ENCODE results near the gene ZNF654. TPM values are rescaled to one million over a fixed set of nuclear protein-coding genes. Genes with fewer than 3 reads are reported as not detected.
A peak's percentile ranks its signal among the peaks of the same experiment; 100 is the strongest.
"Not testable (repeated sequence)": the region's sequence is repeated elsewhere in the genome, so short reads cannot be mapped to it uniquely, and the experiment has no call there.

Gene ZNF654
- total and polyA plus RNA-seq, 5 donors, result 3.5 to 13.8 (median 11.5) TPM

- Histone ChIP-seq H3K27me3 (ENCODE audit: control insufficient read depth, insufficient read depth) (no peaks in the 10 kb centered on the region), H3K4me3 (ENCODE audit: low read length) (no peak overlapping the region), H3K4me1 (ENCODE audit: control insufficient read depth, insufficient read depth, low read length) (no peaks in the 10 kb centered on the region), H3K9me3 (ENCODE audit: control insufficient read depth, low read length) (no peaks in the 10 kb centered on the region), H3K27ac (ENCODE audit: low read length) (no peak overlapping the region)
- WGBS, result 97% methylated on average over 2 of the region's 2 CpGs
- no peak for ATAC-seq
- no peak for DNase-seq
- intact Hi-C loops (cut with DNase I), result no loop called here
Observed at GRCh38 chr3:88166419-88166971, 107.4 kb downstream of the ZNF654 start.

- DNase-seq, result no peak
- no peaks in the 10 kb centered on the region for H3K9me3 ChIP-seq (ENCODE audit: control insufficient read depth, low read length)
- H3K27ac ChIP-seq (ENCODE audit: low read length), result no peak overlapping the region
- no peaks in the 10 kb centered on the region for H3K27me3 ChIP-seq (ENCODE audit: control insufficient read depth, insufficient read depth)
- no peak for ATAC-seq
- WGBS, result 88% methylated on average over 6 of the region's 6 CpGs
- intact Hi-C loops (cut with DNase I), result no loop called here
- no peaks in the 10 kb centered on the region for H3K4me1 ChIP-seq (ENCODE audit: control insufficient read depth, insufficient read depth, low read length)
- no peak overlapping the region for H3K4me3 ChIP-seq (ENCODE audit: low read length)
Observed at GRCh38 chr3:88167173-88167572, 108.1 kb downstream of the ZNF654 start.

GRCh38 chr3:88167704-88168103 lies 108.6 kb downstream of the ZNF654 start:
- intact Hi-C loops (cut with DNase I), result no loop called here
- H3K4me3 ChIP-seq (ENCODE audit: low read length), result no peak overlapping the region
- no peaks in the 10 kb centered on the region for H3K4me1 ChIP-seq (ENCODE audit: control insufficient read depth, insufficient read depth, low read length)
- 94% methylated on average over 2 of the region's 2 CpGs for WGBS
- DNase-seq (no peak), ATAC-seq (no peak)
- H3K27ac ChIP-seq (ENCODE audit: low read length), result no peak overlapping the region
- no peaks in the 10 kb centered on the region for H3K9me3 ChIP-seq (ENCODE audit: control insufficient read depth, low read length)
- no peaks in the 10 kb centered on the region for H3K27me3 ChIP-seq (ENCODE audit: control insufficient read depth, insufficient read depth)

DNA sequence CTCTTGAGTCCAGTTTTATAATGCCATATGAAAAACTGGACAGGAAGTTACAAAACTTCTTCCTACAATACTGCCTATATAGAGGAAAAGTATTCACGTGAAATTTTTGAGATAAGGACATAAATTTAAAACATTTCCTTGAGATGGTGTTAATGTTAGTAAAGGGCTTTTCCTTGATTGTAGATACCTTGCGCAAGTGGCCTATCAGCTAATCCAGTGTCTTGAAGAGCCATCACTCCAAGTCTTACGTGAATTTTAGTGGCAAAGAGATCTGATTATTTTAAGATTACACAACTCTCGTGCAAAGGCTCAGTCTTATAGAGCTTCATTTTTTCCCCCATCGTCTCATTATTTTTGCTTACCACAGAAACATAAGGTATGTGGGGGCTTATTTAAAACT lies 109.1 kb downstream of the ZNF654 start:
- DNase-seq (no peak), ATAC-seq (no peak)
- no peaks in the 10 kb centered on the region for H3K9me3 ChIP-seq (ENCODE audit: control insufficient read depth, low read length)
- H3K27me3 ChIP-seq (ENCODE audit: control insufficient read depth, insufficient read depth), result no peaks in the 10 kb centered on the region
- intact Hi-C loops (cut with DNase I), result no loop called here
- 77% methylated on average over 5 of the region's 5 CpGs for WGBS
- H3K27ac ChIP-seq (ENCODE audit: low read length), result no peak overlapping the region
- no peaks in the 10 kb centered on the region for H3K4me1 ChIP-seq (ENCODE audit: control insufficient read depth, insufficient read depth, low read length)
- H3K4me3 ChIP-seq (ENCODE audit: low read length), result no peak overlapping the region

DNA sequence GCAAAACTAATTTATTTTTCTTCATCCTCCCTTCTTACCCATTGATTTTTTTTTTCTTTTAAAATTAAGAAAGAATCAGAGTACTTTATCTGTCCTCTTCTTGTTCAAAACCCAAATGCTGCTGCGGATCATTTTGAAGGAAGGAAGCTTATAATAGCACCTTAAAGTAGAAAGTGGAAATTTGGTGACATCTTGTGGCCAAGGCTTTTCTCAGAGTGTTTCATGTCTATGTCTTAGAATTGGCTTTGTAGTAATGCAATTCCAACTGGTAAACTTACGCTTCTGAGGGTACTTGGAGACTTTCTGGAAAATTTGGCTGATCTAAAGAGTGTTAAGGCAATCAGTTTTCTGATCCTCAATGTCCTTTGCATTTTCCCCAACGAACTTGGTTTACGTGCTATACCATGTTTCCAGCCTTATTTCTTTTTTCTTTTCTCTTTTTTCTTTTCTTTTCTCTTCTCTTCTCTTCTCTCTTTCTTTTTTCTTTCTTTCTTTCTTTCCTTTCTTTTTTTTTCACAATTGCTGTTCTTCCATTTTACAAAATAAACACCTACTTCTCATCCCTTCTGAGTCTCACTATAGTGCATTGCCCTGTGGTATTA lies 121.4 kb downstream of the ZNF654 start:
- no peak for DNase-seq
- Histone ChIP-seq H3K4me1 (ENCODE audit: control insufficient read depth, insufficient read depth, low read length) (no peaks in the 10 kb centered on the region), H3K9me3 (ENCODE audit: control insufficient read depth, low read length) (no peaks in the 10 kb centered on the region), H3K27ac (ENCODE audit: low read length) (no peak overlapping the region), H3K27me3 (ENCODE audit: control insufficient read depth, insufficient read depth) (no peaks in the 10 kb centered on the region), H3K4me3 (ENCODE audit: low read length) (no peak overlapping the region)
- no peak for ATAC-seq
- intact Hi-C loops (cut with DNase I), result no loop called here
- 56% methylated on average over 4 of the region's 4 CpGs for WGBS

DNA sequence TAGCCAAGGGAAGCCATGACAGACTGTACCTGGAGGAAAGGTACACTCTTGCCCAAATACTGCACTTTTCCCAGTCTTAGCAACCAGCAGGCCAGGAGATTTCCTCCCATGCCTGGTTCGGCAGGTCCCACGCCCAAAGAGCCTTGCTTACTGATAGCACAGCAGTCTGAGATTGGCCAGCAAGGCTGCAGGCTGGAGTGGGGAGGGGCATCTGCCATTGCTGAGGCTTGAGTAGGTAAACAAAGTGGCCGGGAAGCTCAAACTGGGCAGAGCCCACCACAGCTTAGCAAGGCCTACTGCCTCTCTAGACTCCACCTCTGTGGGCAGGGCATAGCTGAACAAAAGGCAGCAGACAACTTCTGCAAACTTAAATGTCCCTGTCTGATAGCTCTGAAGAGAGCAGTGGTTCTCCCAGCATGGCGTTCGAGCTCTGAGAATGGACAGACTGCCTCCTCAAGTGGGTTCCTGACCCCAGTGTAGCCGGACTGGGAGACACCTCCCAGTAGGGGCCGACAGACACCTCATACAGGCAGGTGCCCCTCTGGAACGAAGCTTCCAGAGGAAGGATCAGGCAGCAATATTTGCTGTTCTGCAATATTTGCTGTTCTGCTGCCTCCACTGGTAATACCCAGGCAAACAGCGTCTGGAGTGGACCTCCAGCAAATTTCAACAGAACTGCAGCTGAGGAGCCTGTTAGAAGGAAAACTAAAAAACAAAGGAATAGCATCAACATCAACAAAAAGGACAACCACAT lies 123.3 kb downstream of the ZNF654 start:
- ATAC-seq; H3K27me3 ChIP-seq (ENCODE audit: control insufficient read depth, insufficient read depth); DNase-seq; H3K27ac ChIP-seq (ENCODE audit: low read length); H3K4me3 ChIP-seq (ENCODE audit: low read length); H3K9me3 ChIP-seq (ENCODE audit: control insufficient read depth, low read length); H3K4me1 ChIP-seq (ENCODE audit: control insufficient read depth, insufficient read depth, low read length); intact Hi-C loops (cut with DNase I): not testable (repeated sequence)
- WGBS, result 86% methylated on average over 9 of the region's 9 CpGs

DNA sequence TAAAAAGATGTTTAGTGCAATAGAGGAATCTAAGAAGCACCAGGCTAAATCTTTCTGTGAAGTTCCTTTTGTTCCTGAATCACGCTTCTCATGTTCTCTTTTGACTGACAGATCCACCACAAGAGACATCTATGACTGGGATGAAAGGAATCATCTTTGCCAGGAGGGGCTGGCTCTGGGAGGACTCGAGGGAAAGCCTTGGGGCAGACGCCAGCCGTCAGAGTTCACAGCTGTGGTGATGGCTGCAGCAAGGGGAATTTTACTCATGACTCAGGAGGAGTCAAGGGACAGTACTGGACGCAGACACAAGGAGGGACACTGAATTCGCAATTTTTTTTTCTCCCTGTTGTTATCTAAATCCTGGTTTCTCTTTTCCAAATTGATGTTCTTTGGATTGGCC lies 129.4 kb downstream of the ZNF654 start:
- WGBS, result 55% methylated on average over 6 of the region's 6 CpGs
- peak; percentile 48 to 69 for ATAC-seq
- Histone ChIP-seq H3K9me3 (ENCODE audit: control insufficient read depth, low read length) (no peaks in the 10 kb centered on the region), H3K27me3 (ENCODE audit: control insufficient read depth, insufficient read depth) (no peaks in the 10 kb centered on the region), H3K4me1 (ENCODE audit: control insufficient read depth, insufficient read depth, low read length) (no peaks in the 10 kb centered on the region), H3K27ac (ENCODE audit: low read length) (no peak overlapping the region), H3K4me3 (ENCODE audit: low read length) (no peak overlapping the region)
- DNase-seq, result peak; percentile 39 to 65 (median 55)
- intact Hi-C loops (cut with DNase I), result no loop called here

- no peak for DNase-seq
- H3K4me3 ChIP-seq (ENCODE audit: low read length), result no peak overlapping the region
- H3K4me1 ChIP-seq (ENCODE audit: control insufficient read depth, insufficient read depth, low read length), result no peaks in the 10 kb centered on the region
- ATAC-seq, result no peak
- H3K27me3 ChIP-seq (ENCODE audit: control insufficient read depth, insufficient read depth), result no peaks in the 10 kb centered on the region
- 91% methylated on average over 11 of the region's 11 CpGs for WGBS
- H3K27ac ChIP-seq (ENCODE audit: low read length), result no peak overlapping the region
- H3K9me3 ChIP-seq (ENCODE audit: control insufficient read depth, low read length), result no peaks in the 10 kb centered on the region
- intact Hi-C loops (cut with DNase I), result no loop called here
Observed at GRCh38 chr3:88189361-88189810, 130.3 kb downstream of the ZNF654 start.

DNA sequence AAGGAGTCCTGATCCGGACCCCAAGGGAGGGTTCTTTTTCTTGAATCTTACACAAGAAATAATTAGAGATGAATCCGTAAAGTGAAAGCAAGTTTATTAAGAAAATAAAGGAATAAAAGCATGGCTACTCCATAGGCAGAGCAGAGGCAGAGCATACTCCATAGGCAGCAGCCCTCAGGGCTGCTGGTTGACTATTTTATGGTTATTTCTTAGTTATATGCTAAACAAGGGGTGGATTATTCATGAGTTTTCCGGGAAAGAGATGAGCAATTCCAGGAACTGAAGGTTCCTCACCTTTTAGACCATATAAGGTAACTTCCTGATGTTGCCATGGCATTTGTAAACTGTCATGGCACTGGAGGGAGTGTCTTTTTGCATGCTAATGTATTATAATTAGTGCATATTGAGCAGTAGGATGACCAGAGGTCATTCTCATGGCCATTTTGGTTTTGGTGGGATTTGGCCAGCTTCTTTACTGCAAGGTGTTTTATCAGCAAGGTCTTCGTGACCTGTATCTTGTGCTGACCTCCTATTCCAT lies 132.9 kb downstream of the ZNF654 start:
- intact Hi-C loops (cut with DNase I), result no loop called here

GRCh38 chr3:88192631-88193030 lies 133.6 kb downstream of the ZNF654 start:
- no peak overlapping the region for H3K4me3 ChIP-seq (ENCODE audit: low read length)
- H3K27ac ChIP-seq (ENCODE audit: low read length), result no peak overlapping the region
- no peaks in the 10 kb centered on the region for H3K27me3 ChIP-seq (ENCODE audit: control insufficient read depth, insufficient read depth)
- intact Hi-C loops (cut with DNase I), result no loop called here
- no peak for DNase-seq
- no peaks in the 10 kb centered on the region for H3K9me3 ChIP-seq (ENCODE audit: control insufficient read depth, low read length)
- no peak for ATAC-seq
- WGBS, result 62% methylated on average over 3 of the region's 3 CpGs
- H3K4me1 ChIP-seq (ENCODE audit: control insufficient read depth, insufficient read depth, low read length), result no peaks in the 10 kb centered on the region

More for the DNA sequence above, 132.9 kb downstream of the ZNF654 start:
- Histone ChIP-seq H3K4me1 (ENCODE audit: control insufficient read depth, insufficient read depth, low read length) (no peaks in the 10 kb centered on the region), H3K27ac (ENCODE audit: low read length) (no peak overlapping the region), H3K4me3 (ENCODE audit: low read length) (no peak overlapping the region), H3K27me3 (ENCODE audit: control insufficient read depth, insufficient read depth) (no peaks in the 10 kb centered on the region), H3K9me3 (ENCODE audit: control insufficient read depth, low read length) (no peaks in the 10 kb centered on the region)
- DNase-seq (no peak), ATAC-seq (no peak)
- WGBS, result 79% methylated on average over 4 of the region's 4 CpGs

All from right cardiac atrium (tissue), 5 donors.